HG02623 (cell line): ENCODE results near the gene CDS1.
"Not testable (repeated sequence)": the region's sequence is repeated elsewhere in the genome, so short reads cannot be mapped to it uniquely, and the experiment has no call there.

Source experiments
- ATAC-seq: cut with Tn5 transposase; IDR thresholded peaks from one replicate; pipeline ENCODE4 v1.9.1; 2021; ENCODE audit warnings: moderate library complexity; ENCODE audit not compliant: unreplicated experiment

Gene CDS1

DNA sequence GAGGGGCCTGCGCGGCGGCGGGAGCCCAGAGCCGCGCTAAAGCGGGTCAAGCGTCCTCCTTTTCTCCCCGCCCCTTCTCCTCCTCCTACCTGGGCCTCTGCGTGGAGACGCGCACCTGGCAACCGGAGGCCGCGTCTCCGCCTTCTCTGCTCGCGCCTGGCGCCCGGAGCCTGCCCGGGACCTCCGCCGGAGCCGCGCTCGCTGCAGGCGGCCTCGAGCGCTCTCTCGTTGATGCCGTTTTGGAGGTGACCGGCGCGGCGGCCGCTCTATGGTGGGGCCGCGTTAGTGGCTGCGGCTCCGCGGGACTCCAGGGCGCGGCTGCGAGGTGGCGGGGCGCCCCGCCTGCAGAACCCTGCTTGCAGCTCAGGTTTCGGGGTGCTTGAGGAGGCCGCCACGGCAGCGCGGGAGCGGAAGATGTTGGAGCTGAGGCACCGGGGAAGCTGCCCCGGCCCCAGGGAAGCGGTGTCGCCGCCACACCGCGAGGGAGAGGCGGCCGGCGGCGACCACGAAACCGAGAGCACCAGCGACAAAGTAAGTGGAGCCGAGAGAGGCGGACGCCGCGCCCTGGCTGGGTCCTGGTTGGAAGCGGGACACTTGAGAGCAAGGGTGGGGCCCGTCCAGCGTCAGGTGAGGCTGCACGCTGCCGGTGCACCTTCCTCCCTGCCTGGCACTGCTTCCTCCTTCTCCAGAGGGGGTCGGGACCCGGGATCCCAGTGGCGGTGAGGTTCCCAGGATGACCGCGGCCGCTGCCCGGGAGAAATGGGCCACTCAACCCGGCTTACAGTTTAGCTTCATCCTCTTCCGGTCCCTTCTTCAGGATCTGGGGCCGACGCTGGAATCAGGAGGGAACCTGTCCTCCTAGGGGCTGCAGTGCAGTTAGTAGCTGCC, at the start of gene CDS1:
CDS1 (plus strand) TSS at position 140 of the 888 bp plus-strand sequence; CDS start at position 415, 275 bp downstream.
- ATAC-seq, result peak; percentile 41

DNA sequence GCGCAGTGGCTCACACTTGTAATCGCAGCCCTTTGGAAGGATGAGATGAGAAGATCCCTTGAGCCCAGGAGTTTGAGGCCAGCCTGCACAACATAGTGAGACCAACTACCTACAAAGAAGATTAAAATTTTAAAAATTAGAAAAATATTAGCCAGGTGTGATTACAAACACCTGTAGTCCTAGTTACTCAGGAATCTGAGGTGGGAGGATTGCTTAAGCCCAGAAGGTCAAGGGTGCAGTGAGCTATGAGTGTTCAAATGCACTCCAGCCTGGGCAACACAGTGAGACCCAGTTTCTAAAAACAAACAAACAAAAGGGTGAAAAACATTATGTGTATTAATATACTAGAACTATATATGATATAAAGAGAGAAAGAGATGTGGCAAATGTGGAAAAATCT, 47.0 kb upstream of the CDS1 start:
- no peak for ATAC-seq

- no peak for ATAC-seq
Observed at GRCh38 chr4:84545093-84545492, 37.8 kb upstream of the CDS1 start.

DNA sequence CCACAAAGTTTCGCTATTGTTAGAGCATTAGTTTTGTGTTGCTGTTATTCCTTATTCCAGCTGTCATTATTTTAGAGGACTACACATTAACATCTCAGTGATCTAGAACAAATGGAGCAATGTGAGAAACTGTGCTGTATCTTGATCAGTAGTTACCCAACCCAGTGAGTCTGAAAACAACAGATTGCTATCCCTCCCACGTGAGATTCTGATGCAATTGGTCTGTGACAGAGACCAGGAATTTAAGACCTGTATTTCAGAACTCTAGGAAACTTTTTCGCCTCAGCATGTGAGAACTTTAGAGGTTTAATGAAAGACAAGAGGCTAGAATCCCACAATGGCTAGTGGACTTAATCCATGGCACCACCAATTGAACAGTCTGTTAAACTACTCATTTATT, 35.7 kb upstream of the CDS1 start:
- ATAC-seq, result no peak

DNA sequence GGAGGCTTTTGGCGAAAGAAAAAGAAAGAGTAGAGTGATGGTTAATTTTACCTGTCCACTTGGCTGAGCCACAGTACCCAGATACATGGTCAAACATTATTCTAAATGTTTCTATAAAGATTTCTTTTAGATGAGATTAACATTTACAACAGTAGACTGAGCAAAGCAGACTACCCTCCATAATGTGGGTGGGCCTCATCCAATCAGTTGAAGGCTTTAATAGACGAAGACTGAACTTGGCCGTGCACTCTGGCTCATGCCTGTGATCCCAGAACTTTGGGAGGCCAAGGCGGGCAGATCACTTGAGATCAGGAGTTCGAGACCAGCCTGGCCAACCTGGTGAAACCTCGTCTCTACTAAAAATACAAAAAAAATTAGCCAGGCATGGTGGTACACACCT, 33.7 kb upstream of the CDS1 start:
- not testable (repeated sequence) for ATAC-seq

DNA sequence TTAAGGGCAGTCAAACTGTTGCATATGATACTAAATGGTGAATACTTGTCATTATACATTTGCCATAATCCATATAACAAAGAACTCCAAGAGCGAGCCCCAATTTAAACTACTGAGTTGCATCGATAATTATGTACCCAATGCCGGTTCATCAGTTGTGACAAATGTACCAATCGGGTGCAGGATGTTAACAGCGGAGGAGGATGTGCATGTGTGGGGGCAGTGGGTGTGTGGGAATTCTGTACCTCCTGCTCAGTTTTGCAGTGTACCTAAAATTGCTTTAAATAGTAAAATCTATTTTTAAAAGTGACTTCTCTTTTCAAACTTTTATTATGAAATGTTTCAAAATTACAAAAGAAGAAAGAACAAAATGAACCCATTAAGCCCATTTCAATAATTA, 20.8 kb upstream of the CDS1 start:
- ATAC-seq, result no peak

DNA sequence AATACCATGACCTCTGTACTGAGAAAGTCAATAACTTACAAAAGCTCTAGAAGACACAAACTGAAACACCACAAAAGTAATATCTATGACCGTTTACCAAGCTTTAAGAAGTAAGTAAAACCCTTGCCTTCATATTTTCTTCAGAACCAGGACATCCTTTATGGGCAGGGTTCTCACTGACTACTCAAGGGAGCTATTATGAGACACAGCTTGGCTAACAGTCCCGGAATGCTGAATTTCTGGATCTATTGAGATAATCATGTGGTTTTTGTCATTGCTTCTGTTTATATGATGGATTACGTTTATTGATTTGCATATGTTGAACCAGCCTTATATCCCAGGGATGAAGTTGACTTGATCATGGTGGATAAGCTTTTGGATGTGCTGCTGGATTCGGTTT, 19.9 kb upstream of the CDS1 start:
- no peak for ATAC-seq

GRCh38 chr4:84565951-84566350, 17.0 kb upstream of the CDS1 start:
- ATAC-seq, result no peak

GRCh38 chr4:84568496-84568895, 14.4 kb upstream of the CDS1 start:
- no peak for ATAC-seq

DNA sequence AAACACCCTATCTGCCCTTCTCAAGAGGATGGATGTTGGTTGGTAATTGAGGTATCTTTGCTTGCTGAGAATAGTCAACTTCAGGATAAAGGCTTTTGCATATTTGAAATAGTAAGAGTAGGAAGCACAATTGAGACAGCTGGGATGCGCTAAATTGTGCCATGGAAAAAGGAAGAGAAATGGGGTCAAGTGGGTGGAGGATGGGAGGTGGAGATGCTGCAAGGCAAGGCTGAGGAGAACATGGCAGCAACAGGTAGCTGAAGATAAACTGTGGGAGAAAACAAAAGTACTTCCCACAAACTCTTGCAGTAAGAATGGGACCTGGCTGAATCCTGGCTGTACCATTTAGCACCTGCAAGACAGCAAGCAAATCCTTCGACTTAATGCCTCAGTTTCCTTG, 13.9 kb upstream of the CDS1 start:
- no peak for ATAC-seq

- no peak for ATAC-seq
Observed at GRCh38 chr4:84573385-84574068, 9.4 kb upstream of the CDS1 start.

GRCh38 chr4:84574069-84574720, 8.7 kb upstream of the CDS1 start:
- no peak for ATAC-seq

- ATAC-seq, result no peak
Observed at GRCh38 chr4:84578540-84579402, 4.2 kb upstream of the CDS1 start.

DNA sequence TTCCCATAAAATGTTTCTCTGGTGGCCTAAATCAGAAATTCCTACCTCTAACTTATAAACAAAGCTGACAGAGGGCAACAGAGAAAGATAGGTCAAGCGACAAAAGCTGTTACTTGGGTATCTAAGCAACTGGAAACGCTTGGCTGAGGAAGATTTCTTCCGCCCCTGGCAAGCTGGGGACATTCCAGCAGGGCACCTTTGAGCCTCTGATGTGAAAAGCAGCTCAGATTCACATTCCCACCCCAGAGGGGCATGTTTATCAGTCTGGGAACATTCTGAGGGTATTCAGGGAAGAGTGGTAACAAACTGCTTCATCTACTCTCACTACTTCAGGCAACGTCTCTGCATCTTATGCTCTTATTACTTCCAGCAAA, 3.5 kb upstream of the CDS1 start:
- no peak for ATAC-seq

- peak; percentile 79 for ATAC-seq
Observed at GRCh38 chr4:84582302-84582987, 482 bp upstream of the CDS1 start.

DNA sequence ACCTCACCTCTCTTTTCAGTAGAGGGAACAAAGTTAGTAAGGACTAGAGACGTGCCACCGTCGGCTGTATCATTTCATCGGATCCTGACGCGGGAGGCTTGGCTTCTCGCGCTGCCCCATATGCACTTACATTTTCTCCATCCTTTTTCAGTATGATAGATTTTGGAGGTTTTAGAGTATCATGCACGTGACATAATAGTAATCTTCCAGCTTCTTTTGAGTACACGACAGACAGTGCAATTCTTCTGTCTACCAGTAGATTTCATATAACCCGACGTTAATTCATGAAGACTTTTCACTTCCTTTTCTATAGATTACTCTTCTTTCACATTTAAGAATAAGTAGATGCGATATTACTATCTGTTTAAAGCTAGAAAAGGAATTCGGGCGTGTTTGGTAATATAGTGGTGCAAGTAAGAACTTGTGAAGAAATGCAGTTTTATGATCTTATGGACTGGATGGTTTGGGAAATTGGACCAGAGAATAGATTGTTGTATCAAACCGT, 1.0 kb downstream of the CDS1 start:
- no peak for ATAC-seq

DNA sequence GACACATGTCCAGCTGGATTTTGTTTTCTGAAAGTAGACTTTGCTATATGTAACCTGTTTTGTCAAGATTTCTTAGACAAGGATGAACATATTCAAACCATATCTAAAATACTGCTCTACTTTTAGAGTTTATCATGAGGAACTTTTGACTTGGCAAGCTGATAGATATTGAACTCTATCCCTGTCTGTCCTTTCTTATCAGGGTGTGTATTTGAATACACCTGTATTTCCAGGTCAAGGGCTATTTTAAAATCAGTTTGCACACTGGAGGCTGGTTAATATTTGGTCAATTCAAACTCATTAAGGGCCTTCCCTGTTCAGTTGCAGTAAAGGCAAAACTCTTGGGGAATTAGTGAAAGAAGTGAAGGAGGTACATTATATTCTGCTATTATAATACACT, 2.3 kb downstream of the CDS1 start:
- ATAC-seq, result no peak

DNA sequence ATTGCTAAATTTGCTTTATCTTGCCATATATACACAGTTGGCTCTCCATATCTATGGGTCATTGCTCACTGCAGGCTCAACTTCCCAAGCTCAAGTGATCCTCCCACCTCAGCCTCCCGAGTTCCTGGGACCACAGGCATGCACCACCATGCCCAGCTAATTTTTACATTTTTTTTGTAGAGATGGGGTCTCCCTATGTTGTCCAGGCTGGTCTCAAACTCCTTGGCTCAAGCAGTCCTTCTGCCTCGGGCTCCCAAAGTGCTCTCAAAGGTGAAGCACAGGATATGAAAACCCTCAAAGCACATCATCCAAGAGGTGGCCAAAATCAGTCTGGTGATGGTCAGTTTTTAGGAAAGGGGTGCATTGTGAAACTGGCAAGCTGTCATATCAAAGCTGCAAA, 11.8 kb downstream of the CDS1 start:
- no peak for ATAC-seq

DNA sequence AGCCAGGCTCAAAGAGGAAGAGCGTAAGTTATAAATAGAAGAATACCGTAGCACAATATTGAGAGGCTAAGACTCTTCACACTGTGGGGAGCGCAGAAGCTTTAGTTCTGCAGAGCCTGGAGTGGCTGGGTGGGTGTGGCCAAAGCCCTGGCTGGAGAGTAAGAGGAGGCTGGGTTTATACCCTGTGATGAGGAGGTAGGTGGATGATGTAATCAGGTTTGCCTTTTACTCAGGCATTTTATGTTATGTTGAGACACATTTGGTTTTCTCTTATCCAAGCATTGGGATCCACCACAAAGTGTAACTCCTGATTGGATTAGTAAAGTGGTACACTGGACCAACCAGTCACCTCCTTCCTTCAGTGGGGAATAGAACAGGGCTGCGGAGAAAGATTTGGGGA, 13.9 kb downstream of the CDS1 start:
- ATAC-seq, result no peak

DNA sequence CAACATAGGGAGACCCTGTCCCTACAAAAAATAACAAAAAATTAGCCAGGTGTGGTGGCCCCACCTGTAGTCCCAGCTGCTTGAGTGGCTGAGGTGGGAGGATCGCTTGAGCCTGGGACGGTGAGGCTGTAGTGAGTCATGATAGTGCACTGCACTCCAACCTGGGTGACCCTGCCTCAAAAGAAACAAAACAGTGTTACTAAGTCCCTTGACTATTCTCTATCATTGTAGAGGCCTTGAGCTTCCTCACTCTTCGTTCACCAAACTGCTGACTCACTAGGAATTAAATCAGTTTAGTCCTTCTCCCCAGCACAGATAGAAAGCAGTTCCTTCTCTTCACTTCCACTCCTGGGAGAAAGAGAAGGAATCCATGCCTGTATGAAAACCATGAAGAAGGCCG, 14.5 kb downstream of the CDS1 start:
- no peak for ATAC-seq
